ENCODE data around the gene EBF3.

DNA sequence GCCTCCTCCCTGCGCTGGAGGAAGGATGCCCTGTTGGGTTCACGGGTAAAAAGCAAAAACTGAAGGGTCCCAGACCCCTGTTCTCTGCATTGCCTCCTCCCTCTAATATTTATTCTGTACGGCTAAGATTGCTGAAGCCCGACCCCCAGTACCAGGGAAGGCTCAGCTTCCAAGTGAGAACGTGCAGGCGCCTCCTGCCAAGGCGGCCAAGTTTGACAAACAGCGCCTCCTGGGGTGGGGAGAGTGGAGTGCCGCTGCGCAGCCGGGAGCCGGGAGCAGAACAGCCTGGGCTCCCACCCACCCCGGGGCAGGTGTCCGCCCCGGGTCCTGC is 4.7 kb upstream of the EBF3 start:
- TF ChIP-seq, protein P1, sequence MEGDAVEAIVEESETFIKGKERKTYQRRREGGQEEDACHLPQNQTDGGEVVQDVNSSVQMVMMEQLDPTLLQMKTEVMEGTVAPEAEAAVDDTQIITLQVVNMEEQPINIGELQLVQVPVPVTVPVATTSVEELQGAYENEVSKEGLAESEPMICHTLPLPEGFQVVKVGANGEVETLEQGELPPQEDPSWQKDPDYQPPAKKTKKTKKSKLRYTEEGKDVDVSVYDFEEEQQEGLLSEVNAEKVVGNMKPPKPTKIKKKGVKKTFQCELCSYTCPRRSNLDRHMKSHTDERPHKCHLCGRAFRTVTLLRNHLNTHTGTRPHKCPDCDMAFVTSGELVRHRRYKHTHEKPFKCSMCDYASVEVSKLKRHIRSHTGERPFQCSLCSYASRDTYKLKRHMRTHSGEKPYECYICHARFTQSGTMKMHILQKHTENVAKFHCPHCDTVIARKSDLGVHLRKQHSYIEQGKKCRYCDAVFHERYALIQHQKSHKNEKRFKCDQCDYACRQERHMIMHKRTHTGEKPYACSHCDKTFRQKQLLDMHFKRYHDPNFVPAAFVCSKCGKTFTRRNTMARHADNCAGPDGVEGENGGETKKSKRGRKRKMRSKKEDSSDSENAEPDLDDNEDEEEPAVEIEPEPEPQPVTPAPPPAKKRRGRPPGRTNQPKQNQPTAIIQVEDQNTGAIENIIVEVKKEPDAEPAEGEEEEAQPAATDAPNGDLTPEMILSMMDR (IDR thresholded peaks at IDR 0.05 in 4 of 5, conservative IDR thresholded peaks at IDR 0.05 in 1 of 5): peak; percentile 31 to 70 (median 59)
- TF ChIP-seq POLR2A (IDR thresholded peaks at IDR 0.05): no peak

Data from gastrocnemius medialis (tissue), 4 donors.